H1 (cell line): ENCODE measurements around the gene BIRC5. TPM values are rescaled to one million over a fixed set of nuclear protein-coding genes. Genes with fewer than 3 reads are reported as not detected.

Experiments used
- CTCF ChIA-PET: fragments of 300-600 bp; sonication (Branson Sonifier 250); formaldehyde crosslinking; loops from one replicate; lab custom pipeline; 2021; ENCODE audit not compliant: partially characterized antibody; lab: Charles Lee
- POLR2A ChIA-PET: fragments of 300-600 bp; sonication (Branson Sonifier 250); formaldehyde crosslinking; loops from one replicate; lab custom pipeline; 2021; ENCODE audit warnings: inconsistent platforms; ENCODE audit not compliant: partially characterized antibody; lab: Charles Lee
- DNase-seq, 2 experiments: peaks; one replicate each; pipeline versions ENCODE4 v3.0.0 to v3.0.0-alpha.2; 2010 to 2022; ENCODE audit warnings: low spot score in 2 of 2, low read depth in 1 of 2, mixed read lengths in 1 of 2
- FAIRE-seq: peaks from 2 replicates; lab custom pipeline; 2011; peaks lifted over from hg19 to GRCh38; lab: Jason Lieb, UNC
- H2AFZ ChIP-seq: 2 replicates; pipeline ENCODE4 v1.8.1; 2012; ENCODE audit warnings: low read length, inconsistent platforms
- H2AK5ac ChIP-seq: 2 replicates; pipeline ENCODE4 v1.6.1; 2013; ENCODE audit warnings: low read depth, low read length
- H2BK120ac ChIP-seq: replicated peaks from 2 replicates; pipeline ENCODE3; 2013; ENCODE audit warnings: low read depth, low read length, inconsistent platforms
- H2BK12ac ChIP-seq: 2 replicates; pipeline ENCODE4 v1.6.1; 2013; ENCODE audit warnings: low read depth, low read length
- H2BK15ac ChIP-seq: 2 replicates; pipeline ENCODE4 v1.6.1; 2013; ENCODE audit warnings: low read length
- H2BK20ac ChIP-seq: 2 replicates; pipeline ENCODE4 v1.6.1; 2013; ENCODE audit warnings: low read length
- H2BK5ac ChIP-seq: 2 replicates; pipeline ENCODE4 v1.6.1; 2013; ENCODE audit warnings: low read depth, low read length
- H3K14ac ChIP-seq: 2 replicates; pipeline ENCODE4 v1.6.1; 2013; ENCODE audit warnings: inconsistent platforms; ENCODE audit not compliant: insufficient read length
- H3K18ac ChIP-seq: 2 replicates; pipeline ENCODE4 v1.6.1; 2013; ENCODE audit warnings: low read length; ENCODE audit errors: extremely low read depth
- H3K23ac ChIP-seq: 2 replicates; pipeline ENCODE4 v1.6.1; 2013; ENCODE audit warnings: inconsistent platforms; ENCODE audit not compliant: insufficient read length
- H3K23me2 ChIP-seq: 2 replicates; pipeline ENCODE4 v1.6.1; 2013; ENCODE audit warnings: low read depth, low read length
- H3K27ac ChIP-seq: 2 replicates; pipeline ENCODE4 v1.6.1; 2011; ENCODE audit warnings: low read depth, low read length, inconsistent platforms
- H3K27me3 ChIP-seq, 4 experiments: replicated peaks in 1 of 4; 1 replicate in 1 of 4; 2 replicates in 3 of 4; pipeline versions ENCODE4 v1.6.1 to v1.8.1; 2011 to 2013; ENCODE audit warnings: low read length in 3 of 4, mild to moderate bottlenecking in 3 of 4, inconsistent platforms in 2 of 4, mixed read lengths in 2 of 4, moderate library complexity in 1 of 4; ENCODE audit not compliant: control insufficient read depth in 3 of 4, insufficient read depth in 3 of 4; ENCODE audit errors: extremely low read depth in 1 of 4
- H3K36me3 ChIP-seq, 4 experiments: 2 replicates each; pipeline versions ENCODE4 v1.6.1 to v1.8.1; 2011 to 2013; ENCODE audit warnings: mild to moderate bottlenecking in 4 of 4, low read length in 3 of 4, moderate library complexity in 2 of 4, control low read depth in 1 of 4, inconsistent platforms in 1 of 4; ENCODE audit not compliant: insufficient read depth in 4 of 4, control insufficient read depth in 2 of 4
- H3K4ac ChIP-seq: replicated peaks from 2 replicates; pipeline ENCODE3; 2013; ENCODE audit warnings: low read length, low read depth, mixed read lengths, inconsistent platforms; ENCODE audit not compliant: insufficient read length
- H3K4me1 ChIP-seq, 4 experiments: replicated peaks in 1 of 4; 1 replicate in 1 of 4; 2 replicates in 3 of 4; pipeline versions ENCODE4 v1.6.1 to v1.8.1; 2011 to 2013; ENCODE audit warnings: low read length in 3 of 4, inconsistent platforms in 2 of 4, mixed read lengths in 1 of 4; ENCODE audit not compliant: insufficient read depth in 4 of 4, control insufficient read depth in 3 of 4
- H3K4me2 ChIP-seq, 2 experiments: 2 replicates each; pipeline versions ENCODE4 v1.6.1 to v1.8.1; 2011 to 2013; ENCODE audit warnings: low read depth in 2 of 2, low read length in 2 of 2, control low read depth in 1 of 2, inconsistent platforms in 1 of 2, mild to moderate bottlenecking in 1 of 2; ENCODE audit not compliant: insufficient read depth in 1 of 2
- H3K4me3 ChIP-seq, 4 experiments: fragments of 200-600, 300-600 bp in 1 of 4; sonication (generic), shearing (Covaris generic), sonication (Bioruptor Twin) in 1 of 4; 2 replicates each; pipeline versions ENCODE4 v1.5.1 to v1.8.1; 2011 to 2016; ENCODE audit warnings: low read length in 4 of 4, low read depth in 3 of 4, control low read depth in 2 of 4, inconsistent platforms in 2 of 4, mild to moderate bottlenecking in 2 of 4, mixed read lengths in 1 of 4, moderate library complexity in 1 of 4; ENCODE audit not compliant: insufficient read depth in 2 of 4; ENCODE audit errors: extremely low read depth in 1 of 4
- H3K56ac ChIP-seq: replicated peaks from 2 replicates; pipeline ENCODE3; 2013; ENCODE audit warnings: low read depth, mild to moderate bottlenecking, mixed read lengths, low read length, inconsistent platforms; ENCODE audit not compliant: insufficient read length
- H3K79me1 ChIP-seq: 2 replicates; pipeline ENCODE4 v1.6.1; 2013; ENCODE audit warnings: low read depth, low read length, control low read depth
- H3K79me2 ChIP-seq, 2 experiments: 2 replicates each; pipeline versions ENCODE4 v1.6.1 to v1.8.1; 2012 to 2013; ENCODE audit warnings: low read length in 2 of 2, mild to moderate bottlenecking in 2 of 2, inconsistent platforms in 1 of 2; ENCODE audit not compliant: insufficient read depth in 2 of 2, control insufficient read depth in 1 of 2
- H3K9ac ChIP-seq, 4 experiments: replicated peaks in 1 of 4; 1 replicate in 1 of 4; 2 replicates in 3 of 4; pipeline versions ENCODE4 v1.6.1 to v1.8.1; 2011 to 2013; ENCODE audit warnings: low read depth in 3 of 4, low read length in 3 of 4, control low read depth in 2 of 4, mild to moderate bottlenecking in 2 of 4, moderate library complexity in 2 of 4, inconsistent platforms in 1 of 4; ENCODE audit errors: extremely low read depth in 1 of 4
- H3K9me3 ChIP-seq, 2 experiments: 2 replicates each; pipeline versions ENCODE4 v1.6.1 to v1.8.1; 2012 to 2013; ENCODE audit warnings: mild to moderate bottlenecking in 2 of 2, moderate library complexity in 2 of 2, control low read depth in 1 of 2, inconsistent platforms in 1 of 2, low read depth in 1 of 2, low read length in 1 of 2, mixed read lengths in 1 of 2; ENCODE audit not compliant: insufficient read depth in 2 of 2
- H4K20me1 ChIP-seq, 2 experiments: replicated peaks in 1 of 2; 2 replicates each; pipeline versions ENCODE3 to v1.8.1; 2011 to 2013; ENCODE audit warnings: inconsistent platforms in 2 of 2, low read length in 2 of 2, mild to moderate bottlenecking in 1 of 2; ENCODE audit not compliant: insufficient read depth in 2 of 2, control insufficient read depth in 1 of 2
- H4K5ac ChIP-seq: 2 replicates; pipeline ENCODE4 v1.6.1; 2013; ENCODE audit warnings: low read length, low read depth, mixed read lengths, inconsistent platforms; ENCODE audit not compliant: insufficient read length
- H4K8ac ChIP-seq: 2 replicates; pipeline ENCODE4 v1.8.0; 2013; ENCODE audit warnings: mild to moderate bottlenecking, moderate library complexity, low read length, inconsistent platforms; ENCODE audit not compliant: insufficient read depth; ENCODE audit errors: extremely low read depth
- H4K91ac ChIP-seq: replicated peaks from 2 replicates; pipeline ENCODE3; 2013; ENCODE audit warnings: low read length, mixed read lengths, inconsistent platforms; ENCODE audit not compliant: insufficient read length
- BCL11A ChIP-seq, 2 experiments: IDR thresholded peaks; one replicate each; pipeline ENCODE4 v1.6.1; 2011; ENCODE audit warnings: low read depth in 2 of 2, low read length in 2 of 2, mild to moderate bottlenecking in 2 of 2
- CEBPB ChIP-seq: IDR thresholded peaks from 2 replicates; pipeline ENCODE4 v1.6.1; 2012; ENCODE audit warnings: low read depth, low read length
- SAP30 ChIP-seq: fragments of 300-600 bp; sonication (generic); IDR thresholded peaks from 2 replicates; pipeline ENCODE4 v1.7.1; 2012; ENCODE audit warnings: low read length, moderate library complexity, mild to moderate bottlenecking, inconsistent platforms; ENCODE audit not compliant: insufficient read depth, insufficient replicate concordance
- SRF ChIP-seq: IDR thresholded peaks from 2 replicates; pipeline ENCODE4 v1.6.1; 2011; ENCODE audit warnings: mild to moderate bottlenecking, low read depth, low read length, moderate library complexity
- USF2 ChIP-seq: IDR thresholded peaks from 2 replicates; pipeline ENCODE4 v1.6.1; 2011; ENCODE audit warnings: low read length, improper control_type of control experiment
- WGBS, 2 experiments: shearing (Covaris generic) in 1 of 2; methylation state at CpG; one replicate each; pipeline versions ENCODE4 v1.1.6 to v1.1.7; 2013 to 2015; ENCODE audit warnings: low lambda C conversion rate in 2 of 2, mixed read lengths in 2 of 2, inconsistent platforms in 1 of 2, low coverage in 1 of 2, missing lambda C conversion rate in 1 of 2; ENCODE audit not compliant: insufficient replicate concordance in 2 of 2, insufficient coverage in 1 of 2, insufficient read length in 1 of 2; ENCODE audit errors: extremely low coverage in 1 of 2, missing lambda C conversion rate in 1 of 2; 5-methylcytosine and 5-hydroxymethylcytosine counted together
- polyA plus RNA-seq, 7 experiments: library from polyadenylated mRNA; depleted of rRNA in 3 of 7; stranded (reverse) in 5 of 7; unstranded in 2 of 7; fragments of >200 nt in 5 of 7; fragments of 200-250 nt in 2 of 7; gene quantifications; 1 replicate in 5 of 7; 2 replicates in 1 of 7; 4 replicates in 1 of 7; pipeline versions ENCODE4 v1.2.1 to v1.2.3, GENCODE V29; 2011 to 2013; ENCODE audit warnings: missing spikeins in 2 of 7, mixed read lengths in 2 of 7
- total RNA-seq: library from RNA; stranded (reverse); fragmentation: NEBNext Ultra II Directional; extraction: Animal tissue kit (Norgen Biotek cat#: 25700); gene quantifications from 2 replicates; pipeline ENCODE4 v1.2.1, GENCODE V29; 2021

Gene BIRC5
- total and polyA plus RNA-seq, 2 of the 8 experiments (the other 6 are each of a cell fraction or from before 2014, with no cell fraction given), result 42.2 to 108 TPM

GRCh38 chr17:78197147-78197832, 16.8 kb upstream of the BIRC5 start:
- peaks cover 0 to 9% (median 2%) of the 10 kb centered on the region in 4 experiments; a peak in 5 of 8 replicates for H3K36me3 ChIP-seq
- H3K9me3 ChIP-seq, result no peaks in the 10 kb centered on the region
- H2BK120ac ChIP-seq, result no peak overlapping the region
- H3K4me1 ChIP-seq, result peaks cover 0 to 11% (median 4%) of the 10 kb centered on the region in 4 experiments; a peak in 5 of 7 replicates
- peak overlapping the region; percentile 29; the same call in 1 of the 2 replicates for H3K27ac ChIP-seq
- no peak overlapping the region for H3K56ac ChIP-seq
- 75% methylated on average over 9 of the region's 9 CpGs; no CpG with 5 or more reads in 1 of the 2 experiments for WGBS, 2 experiments
- FAIRE-seq, result no peak
- no peak overlapping the region for H3K14ac ChIP-seq
- H3K9ac ChIP-seq, result no peak overlapping the region
- no peak overlapping the region for H2BK20ac ChIP-seq
- POLR2A ChIA-PET, result interaction anchor here (1.3 to 5.5 kb wide), 5 partner anchors 11 to 28 kb away, joined by 3 to 67 read pairs (median 6); partner anchors contain the start of genes AFMID and TK1
- H2BK12ac ChIP-seq, result no peak overlapping the region
- no peak overlapping the region for H2BK15ac ChIP-seq
- H3K23me2 ChIP-seq, result no peaks in the 10 kb centered on the region
- 0 out of 2 replicates have a peak, but pooled peaks cover 3% of the 10 kb centered on the region for H3K79me1 ChIP-seq
- H3K23ac ChIP-seq, result no peak overlapping the region
- peaks cover 1 to 5% of the 10 kb centered on the region in 2 experiments for H4K20me1 ChIP-seq
- CTCF ChIA-PET, result interaction anchor here (1.1 to 10.2 kb wide), 9 partner anchors 9 to 248 kb away, joined by 3 to 65 read pairs (median 5); partner anchors contain the start of genes AFMID and TK1
- H3K4me2 ChIP-seq, result peak overlapping the region; percentile 13 to 22; a peak in 2 of 4 replicates
- no peak overlapping the region for H2AFZ ChIP-seq
- H2AK5ac ChIP-seq, result no peak overlapping the region
- no peak for DNase-seq
- H3K4ac ChIP-seq, result no peak overlapping the region
- H3K79me2 ChIP-seq, result no peaks in the 10 kb centered on the region; a peak in 1 of 4 replicates
- H3K27me3 ChIP-seq, result no peaks in the 10 kb centered on the region
- TF ChIP-seq CEBPB, result no peak
- no peak for TF ChIP-seq SAP30
- TF ChIP-seq BCL11A (IDR thresholded peaks at IDR 0.05; ENCODE audit: low read depth in 2 of 2, low read length in 2 of 2), result no peak
- TF ChIP-seq USF2, result no peak
- TF ChIP-seq SRF, result no peak
- no peak overlapping the region for H4K91ac ChIP-seq
- 0 out of 2 replicates have a peak overlapping the region, but pooled peaks have one; percentile 44 for H2BK5ac ChIP-seq
- H3K18ac ChIP-seq, result no peak overlapping the region
- H3K4me3 ChIP-seq, result no peak overlapping the region
- H4K8ac ChIP-seq, result no peak overlapping the region
- no peak overlapping the region for H4K5ac ChIP-seq
